B cell (primary cell): ENCODE data around the gene ZMIZ1.

Source experiments
- CTCF ChIP-seq: fragments of 200-600 bp; IDR thresholded peaks from one replicate; pipeline ENCODE4 v1.8.0; 2022; ENCODE audit warnings: antibody characterized with exemption, mild to moderate bottlenecking
- EZH2 ChIP-seq: IDR thresholded peaks from 2 replicates; pipeline ENCODE4 v1.6.1; 2012; ENCODE audit warnings: borderline replicate concordance, low read depth, mild to moderate bottlenecking, moderate library complexity, low read length; ENCODE audit not compliant: insufficient read depth, poor library complexity, severe bottlenecking

GRCh38 chr10:79356104-79356503 is 287.3 kb downstream of the ZMIZ1 start:
- TF ChIP-seq CTCF (no peak), EZH2 (no peak)
